Measurements from ENCODE around the gene AREL1. TPM values are rescaled to one million over a fixed set of nuclear protein-coding genes. Genes with fewer than 3 reads are reported as not detected.

The AREL1 gene
- total RNA-seq, 1 experiment from 2014 or later = 34.2 TPM

DNA sequence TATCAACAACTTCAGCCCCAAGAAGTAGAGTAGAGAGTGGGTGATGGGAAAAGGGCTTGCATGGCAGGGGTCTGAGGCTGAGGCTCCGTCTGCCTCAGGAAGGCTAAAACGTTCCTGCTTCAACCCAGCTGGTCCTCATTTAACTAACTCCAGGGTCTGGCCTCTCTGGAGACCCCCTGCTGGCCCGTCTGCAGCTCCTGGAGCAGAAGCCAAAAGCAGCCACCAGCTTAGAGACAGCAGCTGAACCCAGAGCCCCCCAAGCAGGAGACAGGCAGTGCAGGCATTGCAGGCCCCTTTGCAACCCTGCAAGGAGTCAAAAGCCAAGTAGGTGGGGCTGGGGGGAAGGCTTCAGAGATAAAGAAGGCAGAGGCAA lies 75.7 kb downstream of the AREL1 start:
- Mint-ChIP-seq H3K27ac (no peak overlapping the region), H3K4me3 (no peak overlapping the region), H3K27me3 (ENCODE audit: low read depth) (no peaks in the 10 kb centered on the region), H3K9me3 (no peaks in the 10 kb centered on the region), H3K4me1 (peaks cover 16 to 36% of the 10 kb centered on the region in 2 experiments), H3K36me3 (ENCODE audit: insufficient read depth in 1 of 3, low read depth in 3 of 3) (no peaks in the 10 kb centered on the region)
- H3K4me1 ChIP-seq (ENCODE audit: insufficient read depth, low read length) = no peaks in the 10 kb centered on the region
- H2AK5ac ChIP-seq (ENCODE audit: insufficient read length, low read length) = no peak overlapping the region
- H3K4ac ChIP-seq (ENCODE audit: low read depth, low read length) = no peak overlapping the region
- WGBS (ENCODE audit: extremely low coverage, insufficient read length, low lambda C conversion rate) = no CpG with 5 or more reads among the region's 3 CpGs
- H3K9ac ChIP-seq (ENCODE audit: extremely low read depth, insufficient read length, low read length) = no peak overlapping the region
- no peaks in the 10 kb centered on the region for H3K79me1 ChIP-seq (ENCODE audit: insufficient read depth, low read depth, low read length, poor library complexity, severe bottlenecking)
- no peak overlapping the region for H3K23ac ChIP-seq (ENCODE audit: insufficient read length, low read depth, low read length)
- H3K56ac ChIP-seq (ENCODE audit: insufficient read length, low read depth, low read length) = no peak overlapping the region
- no peak overlapping the region for H2BK20ac ChIP-seq (ENCODE audit: low read depth, low read length, poor library complexity, severe bottlenecking)
- H4K20me1 ChIP-seq (ENCODE audit: control insufficient read depth, insufficient read depth, insufficient read length) = no peaks in the 10 kb centered on the region
- no peak overlapping the region for H3T11ph ChIP-seq (ENCODE audit: low read length)
- no peak overlapping the region for H3K18ac ChIP-seq (ENCODE audit: insufficient read length, low read depth, low read length)
- H3K79me2 ChIP-seq (ENCODE audit: insufficient read depth, low read length) = no peaks in the 10 kb centered on the region
- TF ChIP-seq, protein P1, sequence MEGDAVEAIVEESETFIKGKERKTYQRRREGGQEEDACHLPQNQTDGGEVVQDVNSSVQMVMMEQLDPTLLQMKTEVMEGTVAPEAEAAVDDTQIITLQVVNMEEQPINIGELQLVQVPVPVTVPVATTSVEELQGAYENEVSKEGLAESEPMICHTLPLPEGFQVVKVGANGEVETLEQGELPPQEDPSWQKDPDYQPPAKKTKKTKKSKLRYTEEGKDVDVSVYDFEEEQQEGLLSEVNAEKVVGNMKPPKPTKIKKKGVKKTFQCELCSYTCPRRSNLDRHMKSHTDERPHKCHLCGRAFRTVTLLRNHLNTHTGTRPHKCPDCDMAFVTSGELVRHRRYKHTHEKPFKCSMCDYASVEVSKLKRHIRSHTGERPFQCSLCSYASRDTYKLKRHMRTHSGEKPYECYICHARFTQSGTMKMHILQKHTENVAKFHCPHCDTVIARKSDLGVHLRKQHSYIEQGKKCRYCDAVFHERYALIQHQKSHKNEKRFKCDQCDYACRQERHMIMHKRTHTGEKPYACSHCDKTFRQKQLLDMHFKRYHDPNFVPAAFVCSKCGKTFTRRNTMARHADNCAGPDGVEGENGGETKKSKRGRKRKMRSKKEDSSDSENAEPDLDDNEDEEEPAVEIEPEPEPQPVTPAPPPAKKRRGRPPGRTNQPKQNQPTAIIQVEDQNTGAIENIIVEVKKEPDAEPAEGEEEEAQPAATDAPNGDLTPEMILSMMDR (conservative IDR thresholded peaks at IDR 0.05) = no peak
- no peak for DNase-seq
- H4K8ac ChIP-seq (replicated peaks; ENCODE audit: insufficient read length, low read depth, low read length) = no peak overlapping the region
- H3K14ac ChIP-seq (ENCODE audit: insufficient read depth, low read length) = no peak overlapping the region; the same call in 1 of the 2 replicates
- no peak overlapping the region for H3K4me2 ChIP-seq (ENCODE audit: insufficient read depth, insufficient read length, low read length)
- no peak overlapping the region for H2BK15ac ChIP-seq (ENCODE audit: low read depth, low read length)
- H4K5ac ChIP-seq (ENCODE audit: insufficient read length, low read depth, low read length) = no peak overlapping the region
- no peak overlapping the region for H2AFZ ChIP-seq (ENCODE audit: low read length)
- H2BK12ac ChIP-seq (ENCODE audit: insufficient read length, low read depth, low read length) = no peak overlapping the region
- no peaks in the 10 kb centered on the region for H3K9me3 ChIP-seq (ENCODE audit: control insufficient read depth, low read depth, low read length)
- no peak overlapping the region for H2BK120ac ChIP-seq (ENCODE audit: low read depth, low read length, poor library complexity, severe bottlenecking)
- no peaks in the 10 kb centered on the region for H3K23me2 ChIP-seq (ENCODE audit: insufficient read length, low read depth, low read length, poor library complexity, severe bottlenecking)
- H4K91ac ChIP-seq (ENCODE audit: insufficient read length, low read depth, low read length) = no peak overlapping the region
- no peaks in the 10 kb centered on the region for H3K27me3 ChIP-seq (ENCODE audit: insufficient read depth, low read length)
- no peak overlapping the region for H3K27ac ChIP-seq (ENCODE audit: insufficient read length, low read depth, low read length)
- no peak overlapping the region for H2BK5ac ChIP-seq (ENCODE audit: insufficient read length, low read length)
